Common myeloid progenitor, CD34-positive (primary cell): ENCODE data around the gene ADGRL3.

Experiments
- CTCF ChIA-PET: fragments of 350-600 bp; sonication (Branson Sonifier 250); formaldehyde crosslinking; loops from one replicate; lab custom pipeline; 2021; ENCODE audit warnings: antibody characterized with exemption; lab: Charles Lee
- POLR2A ChIA-PET: fragments of 350-600 bp; sonication (Branson Sonifier 250); formaldehyde crosslinking; loops from one replicate; lab custom pipeline; 2021; ENCODE audit warnings: antibody characterized with exemption; lab: Charles Lee
- DNase-seq, 3 donors: peaks; one replicate each; pipeline versions ENCODE4 v3.0.0 to v3.0.0-alpha.2; 2013
- H3K27ac ChIP-seq, 2 experiments: 1 replicate in 1 of 2; 2 replicates in 1 of 2; pipeline ENCODE4 v1.7.0; 2013; ENCODE audit warnings: inconsistent platforms in 2 of 2, low read length in 2 of 2, mild to moderate bottlenecking in 2 of 2, low read depth in 1 of 2, moderate library complexity in 1 of 2; ENCODE audit not compliant: severe bottlenecking in 2 of 2, insufficient read depth in 1 of 2, poor library complexity in 1 of 2
- H3K27me3 ChIP-seq, 5 experiments: replicated peaks in 2 of 5; 1 replicate in 3 of 5; 2 replicates in 2 of 5; pipeline versions ENCODE4 v1.6.1 to v1.7.0; 2013; ENCODE audit warnings: low read length in 4 of 5, mild to moderate bottlenecking in 2 of 5, moderate library complexity in 2 of 5, inconsistent platforms in 1 of 5; ENCODE audit not compliant: insufficient read depth in 5 of 5, control insufficient read depth in 4 of 5
- H3K36me3 ChIP-seq, 4 experiments: 1 replicate in 2 of 4; 2 replicates in 2 of 4; pipeline versions ENCODE4 v1.6.1 to v1.7.0; 2013; ENCODE audit warnings: low read length in 3 of 4, control low read depth in 1 of 4, mild to moderate bottlenecking in 1 of 4; ENCODE audit not compliant: control insufficient read depth in 4 of 4, insufficient read depth in 4 of 4
- H3K4me1 ChIP-seq, 4 experiments: 1 replicate in 3 of 4; 2 replicates in 1 of 4; pipeline versions ENCODE4 v1.6.1 to v1.7.1; 2013; ENCODE audit warnings: low read length in 3 of 4, mild to moderate bottlenecking in 3 of 4, control low read depth in 1 of 4, inconsistent platforms in 1 of 4, moderate library complexity in 1 of 4; ENCODE audit not compliant: control insufficient read depth in 4 of 4, insufficient read depth in 4 of 4; ENCODE audit errors: control extremely low read depth in 1 of 4
- H3K4me3 ChIP-seq, 7 experiments: 1 replicate in 4 of 7; 2 replicates in 3 of 7; pipeline versions ENCODE4 v1.5.1 to v1.7.0; 2013; ENCODE audit warnings: mild to moderate bottlenecking in 7 of 7, low read length in 6 of 7, moderate library complexity in 6 of 7, inconsistent platforms in 2 of 7, low read depth in 2 of 7, control low read depth in 1 of 7; ENCODE audit not compliant: insufficient read depth in 4 of 7, control insufficient read depth in 1 of 7; ENCODE audit errors: extremely low read depth in 1 of 7
- H3K9me3 ChIP-seq, 5 experiments: 1 replicate in 4 of 5; 2 replicates in 1 of 5; pipeline versions ENCODE4 v1.6.1 to v1.7.1; 2013; ENCODE audit warnings: low read length in 4 of 5, mild to moderate bottlenecking in 2 of 5, inconsistent platforms in 1 of 5, low read depth in 1 of 5, moderate library complexity in 1 of 5; ENCODE audit not compliant: control insufficient read depth in 4 of 5, insufficient read depth in 2 of 5; ENCODE audit errors: control extremely low read depth in 1 of 5
- WGBS: methylation state at CpG from one replicate; pipeline ENCODE4 v1.1.5; 2013; ENCODE audit not compliant: insufficient coverage; 5-methylcytosine and 5-hydroxymethylcytosine counted together

Gene ADGRL3

DNA sequence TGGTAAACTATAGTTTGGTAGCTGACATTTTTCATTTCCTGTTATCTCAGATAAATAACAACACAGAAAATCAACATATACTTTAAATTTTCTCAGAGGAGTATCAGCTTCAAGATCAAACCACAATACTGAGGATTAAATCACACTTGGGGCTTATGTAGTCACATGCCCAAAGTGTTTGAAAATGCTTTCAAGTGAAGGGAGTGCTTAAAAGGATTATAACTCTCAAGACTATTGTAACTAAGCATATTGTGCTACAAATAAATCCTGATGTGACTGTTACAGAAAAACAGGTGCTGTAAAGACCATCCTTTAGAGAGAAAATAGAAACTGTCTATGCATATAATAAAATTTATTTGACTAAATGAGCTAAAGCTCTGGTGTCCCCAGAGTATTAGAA lies 887.6 kb downstream of the ADGRL3 start:
- ChIA-PET POLR2A (no interaction called here), CTCF (no interaction called here)
- Histone ChIP-seq H3K27me3 (peaks cover 0 to 2% (median 0%) of the 10 kb centered on the region in 5 experiments), H3K27ac (no peak overlapping the region), H3K36me3 (no peaks in the 10 kb centered on the region), H3K9me3 (peaks cover 0 to 3% (median 0%) of the 10 kb centered on the region in 5 experiments), H3K4me3 (no peak overlapping the region), H3K4me1 (no peaks in the 10 kb centered on the region)
- no peak for DNase-seq

DNA sequence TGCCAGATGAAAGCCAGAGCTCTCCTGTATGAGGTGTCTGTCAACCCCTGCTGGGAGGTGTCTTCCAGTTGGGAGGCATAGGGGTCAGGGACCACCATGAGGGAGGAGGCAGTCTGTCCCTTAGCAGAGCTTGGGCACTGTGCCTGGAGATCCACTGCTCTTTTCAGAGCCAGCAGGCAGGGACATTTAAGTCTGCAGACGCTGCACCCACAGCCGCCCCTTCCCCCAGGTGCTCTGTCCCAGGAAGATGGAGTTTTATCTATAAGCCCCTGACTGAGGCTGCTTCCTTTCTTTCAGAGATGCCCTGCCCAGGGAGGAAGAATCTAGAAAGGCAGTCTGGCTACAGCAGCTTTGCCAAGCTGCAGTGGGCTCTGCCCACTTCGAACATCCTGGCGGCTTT lies 893.6 kb downstream of the ADGRL3 start:
- H3K27me3 ChIP-seq: no peaks in the 10 kb centered on the region
- peaks cover 0 to 3% (median 0%) of the 10 kb centered on the region in 5 experiments for H3K9me3 ChIP-seq
- no peaks in the 10 kb centered on the region for H3K4me1 ChIP-seq
- no peak overlapping the region for H3K4me3 ChIP-seq
- POLR2A ChIA-PET: no interaction called here
- H3K27ac ChIP-seq: no peak overlapping the region
- no peak for DNase-seq
- CTCF ChIA-PET: no interaction called here
- WGBS: 93% methylated on average over 4 of the region's 4 CpGs
- H3K36me3 ChIP-seq: no peaks in the 10 kb centered on the region

DNA sequence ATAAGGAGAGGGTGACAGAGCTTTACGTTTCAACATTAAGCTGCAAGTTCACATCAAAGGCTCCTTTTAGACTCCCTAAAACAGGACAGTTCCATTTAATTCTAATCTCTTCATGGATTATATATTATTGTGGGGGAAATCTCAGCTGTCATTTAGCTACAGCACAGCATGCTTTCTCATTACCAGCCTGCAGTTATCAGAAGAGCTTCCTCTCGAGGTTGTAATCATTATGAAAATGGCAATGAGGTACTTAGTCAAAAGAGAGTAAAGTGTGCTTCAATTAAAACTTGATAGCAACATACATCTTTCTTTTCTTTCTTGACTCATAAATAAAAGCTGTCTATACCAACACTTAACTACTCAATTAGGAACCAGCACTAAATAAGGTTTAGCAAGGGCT lies 896.8 kb downstream of the ADGRL3 start:
- peaks cover 0 to 2% (median 0%) of the 10 kb centered on the region in 5 experiments for H3K9me3 ChIP-seq
- no peak overlapping the region for H3K4me3 ChIP-seq
- DNase-seq: no peak
- H3K36me3 ChIP-seq: no peaks in the 10 kb centered on the region
- CTCF ChIA-PET: no interaction called here
- no CpG with 5 or more reads among the region's 2 CpGs for WGBS
- no peaks in the 10 kb centered on the region for H3K4me1 ChIP-seq
- POLR2A ChIA-PET: no interaction called here
- no peak overlapping the region for H3K27ac ChIP-seq
- no peaks in the 10 kb centered on the region for H3K27me3 ChIP-seq

DNA sequence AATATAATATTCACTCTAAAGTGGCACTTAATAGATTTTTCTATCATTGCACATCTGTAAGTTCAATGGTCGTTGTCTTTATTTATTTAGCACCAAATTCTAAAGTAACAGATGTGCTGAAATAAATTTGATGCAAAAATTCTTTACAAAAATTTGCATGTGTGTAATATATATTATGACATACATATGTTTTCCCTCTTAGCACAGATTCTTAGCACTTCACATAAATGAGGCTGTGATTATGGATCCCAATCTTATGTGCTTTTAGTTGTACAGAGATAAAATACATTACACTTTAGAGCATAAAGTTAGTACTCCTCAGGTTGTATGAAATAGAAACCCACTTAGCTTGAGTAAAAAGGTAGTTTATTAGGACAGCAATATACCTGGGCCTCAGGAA lies 915.1 kb downstream of the ADGRL3 start:
- no peak overlapping the region for H3K27ac ChIP-seq
- H3K9me3 ChIP-seq: no peaks in the 10 kb centered on the region
- POLR2A ChIA-PET: no interaction called here
- no peaks in the 10 kb centered on the region for H3K4me1 ChIP-seq
- no peak overlapping the region for H3K4me3 ChIP-seq
- CTCF ChIA-PET: no interaction called here
- WGBS: no CpG with 5 or more reads among the region's 1 CpG
- H3K27me3 ChIP-seq: no peaks in the 10 kb centered on the region
- DNase-seq: no peak
- no peaks in the 10 kb centered on the region for H3K36me3 ChIP-seq

DNA sequence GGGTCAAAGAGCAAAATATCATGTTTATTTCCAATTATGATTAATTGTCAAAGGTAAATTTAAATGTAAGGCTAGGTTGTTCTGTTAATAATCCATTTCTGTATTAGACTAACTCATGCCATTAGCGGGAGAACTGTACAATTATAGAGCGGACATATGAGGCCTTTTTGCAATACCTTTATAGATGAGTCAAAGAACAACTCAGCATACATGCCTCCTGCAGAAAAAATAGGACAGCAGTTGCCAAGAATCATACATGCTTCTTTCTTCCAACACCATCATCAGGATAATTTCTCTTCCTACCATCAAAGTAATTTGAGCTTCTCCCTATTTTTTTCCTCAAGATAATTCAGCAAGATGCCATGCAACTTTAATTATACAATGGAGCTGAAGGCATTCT lies 917.8 kb downstream of the ADGRL3 start:
- ChIA-PET CTCF (no interaction called here), POLR2A (no interaction called here)
- no peaks in the 10 kb centered on the region for H3K36me3 ChIP-seq
- H3K27me3 ChIP-seq: no peaks in the 10 kb centered on the region
- 85% methylated on average over 2 of the region's 2 CpGs for WGBS
- DNase-seq: no peak
- no peak overlapping the region for H3K27ac ChIP-seq
- H3K4me1 ChIP-seq: no peaks in the 10 kb centered on the region
- no peak overlapping the region for H3K4me3 ChIP-seq
- no peaks in the 10 kb centered on the region for H3K9me3 ChIP-seq

DNA sequence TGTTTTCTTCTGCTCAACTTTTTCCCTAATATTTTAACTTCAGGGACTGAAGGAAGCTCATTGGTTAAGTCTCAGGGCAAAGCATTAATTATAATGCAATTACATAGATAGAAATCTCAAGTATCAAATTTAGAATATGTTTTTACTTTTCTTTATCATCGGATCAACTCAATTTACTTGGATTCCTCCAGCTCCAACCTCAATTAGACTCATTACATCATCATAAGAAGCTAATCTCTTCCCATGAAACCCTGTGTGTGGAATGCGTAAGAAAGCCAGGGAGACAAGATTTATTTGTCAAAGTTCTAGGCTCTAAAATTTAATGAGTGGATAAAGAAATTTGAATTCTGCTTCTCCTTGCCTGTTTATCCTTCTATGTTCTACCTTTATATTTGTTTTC lies 918.4 kb downstream of the ADGRL3 start:
- no CpG with 5 or more reads among the region's 2 CpGs for WGBS
- no peaks in the 10 kb centered on the region for H3K9me3 ChIP-seq
- H3K36me3 ChIP-seq: no peaks in the 10 kb centered on the region
- CTCF ChIA-PET: interaction anchor here (1.2 kb wide), 1 partner anchor 15 kb away, joined by 3 read pairs; no protein-coding TSS in a partner anchor
- no peak for DNase-seq
- no peak overlapping the region for H3K4me3 ChIP-seq
- POLR2A ChIA-PET: no interaction called here
- no peaks in the 10 kb centered on the region for H3K4me1 ChIP-seq
- H3K27ac ChIP-seq: no peak overlapping the region
- no peaks in the 10 kb centered on the region for H3K27me3 ChIP-seq

DNA sequence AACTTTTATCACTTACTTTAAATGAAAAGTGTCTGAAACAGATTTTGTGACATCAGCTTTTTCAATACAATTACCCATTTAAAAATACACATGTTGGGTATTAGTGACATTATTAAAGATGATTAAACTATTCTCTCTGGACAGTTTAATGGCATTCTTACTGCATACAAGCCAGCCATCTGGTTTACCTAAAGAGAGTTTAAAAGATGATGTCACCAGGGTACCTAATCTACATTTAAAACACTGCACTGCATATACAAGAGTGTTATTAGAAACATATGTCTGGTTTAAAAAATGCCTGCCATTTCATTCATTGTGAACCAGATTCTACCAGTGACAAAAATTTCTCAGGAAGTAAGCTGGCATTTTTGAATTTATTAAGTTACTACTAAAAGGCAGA lies 919.1 kb downstream of the ADGRL3 start:
- POLR2A ChIA-PET: no interaction called here
- no peak overlapping the region for H3K27ac ChIP-seq
- H3K27me3 ChIP-seq: no peaks in the 10 kb centered on the region
- no peaks in the 10 kb centered on the region for H3K36me3 ChIP-seq
- no peak overlapping the region for H3K4me3 ChIP-seq
- CTCF ChIA-PET: interaction anchor here (1.2 kb wide), 1 partner anchor 15 kb away, joined by 3 read pairs; no protein-coding TSS in a partner anchor
- H3K4me1 ChIP-seq: no peaks in the 10 kb centered on the region
- no peaks in the 10 kb centered on the region for H3K9me3 ChIP-seq
- DNase-seq: no peak
